Occipital lobe (tissue), 2 donors: ENCODE measurements around the gene KHSRP. TPM values are rescaled to one million over a fixed set of nuclear protein-coding genes. Genes with fewer than 3 reads are reported as not detected.

Experiments used
- DNase-seq: peaks from one replicate; lab custom pipeline; 2025; lab: John Stamatoyannopoulos, UW
- total RNA-seq: library from RNA; depleted of rRNA; stranded (reverse); fragments of >200 nt; gene quantifications from one replicate; pipeline ENCODE4 v1.2.3, GENCODE V29; 2014

The KHSRP gene
- total RNA-seq, 1 donor from 2014 or later = 73.6 TPM

DNA sequence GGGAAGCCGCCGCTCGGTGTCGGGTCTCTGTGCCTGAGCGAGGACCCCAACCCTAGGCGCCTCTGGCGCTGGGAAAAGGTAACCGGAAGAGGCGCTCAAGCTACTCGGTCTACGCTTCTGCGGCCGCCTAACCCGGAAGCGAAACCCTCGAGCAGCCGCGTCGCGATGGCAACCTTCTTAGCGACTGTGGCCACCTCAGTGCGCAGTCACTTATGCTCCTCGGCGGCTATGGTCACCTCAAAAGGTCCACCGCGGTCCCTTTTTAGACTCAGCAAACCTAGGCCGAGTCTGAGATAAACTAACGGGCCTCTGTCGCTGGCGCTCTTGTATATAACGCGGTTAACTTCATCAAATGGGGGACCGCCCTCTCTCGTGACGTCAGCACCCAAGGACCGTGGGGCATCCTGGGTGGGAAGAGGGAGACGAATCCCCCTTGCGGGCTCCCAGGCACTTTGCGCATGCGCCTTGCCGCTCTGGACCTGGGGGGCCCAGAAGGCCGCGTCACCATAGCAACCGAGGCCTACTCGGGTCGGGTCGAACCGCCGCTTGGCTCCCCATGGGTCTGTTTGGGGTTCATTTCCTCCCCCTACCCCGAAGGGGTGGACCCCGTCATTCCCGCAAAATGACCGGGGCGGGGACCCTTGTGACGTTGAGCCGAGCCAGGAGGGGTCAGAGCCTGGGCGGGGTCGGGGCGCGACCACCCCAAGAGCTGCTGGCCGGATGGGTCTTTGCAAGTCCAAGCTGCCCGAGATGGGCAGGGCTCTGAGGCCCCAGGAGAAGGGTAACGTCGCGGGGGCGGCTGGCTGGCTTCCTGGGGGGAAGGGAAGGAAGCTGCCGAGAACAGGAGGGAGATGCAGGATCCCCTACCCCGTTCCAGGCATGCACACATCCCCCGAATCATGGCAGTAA lies 31.3 kb downstream of the KHSRP start, which contains the start of gene GTF2F1:
GTF2F1 (minus strand) TSS at position 91 of the 909 bp plus-strand sequence. CDS start 169 bp downstream, outside the sequence.
- peak; percentile 87 for DNase-seq

DNA sequence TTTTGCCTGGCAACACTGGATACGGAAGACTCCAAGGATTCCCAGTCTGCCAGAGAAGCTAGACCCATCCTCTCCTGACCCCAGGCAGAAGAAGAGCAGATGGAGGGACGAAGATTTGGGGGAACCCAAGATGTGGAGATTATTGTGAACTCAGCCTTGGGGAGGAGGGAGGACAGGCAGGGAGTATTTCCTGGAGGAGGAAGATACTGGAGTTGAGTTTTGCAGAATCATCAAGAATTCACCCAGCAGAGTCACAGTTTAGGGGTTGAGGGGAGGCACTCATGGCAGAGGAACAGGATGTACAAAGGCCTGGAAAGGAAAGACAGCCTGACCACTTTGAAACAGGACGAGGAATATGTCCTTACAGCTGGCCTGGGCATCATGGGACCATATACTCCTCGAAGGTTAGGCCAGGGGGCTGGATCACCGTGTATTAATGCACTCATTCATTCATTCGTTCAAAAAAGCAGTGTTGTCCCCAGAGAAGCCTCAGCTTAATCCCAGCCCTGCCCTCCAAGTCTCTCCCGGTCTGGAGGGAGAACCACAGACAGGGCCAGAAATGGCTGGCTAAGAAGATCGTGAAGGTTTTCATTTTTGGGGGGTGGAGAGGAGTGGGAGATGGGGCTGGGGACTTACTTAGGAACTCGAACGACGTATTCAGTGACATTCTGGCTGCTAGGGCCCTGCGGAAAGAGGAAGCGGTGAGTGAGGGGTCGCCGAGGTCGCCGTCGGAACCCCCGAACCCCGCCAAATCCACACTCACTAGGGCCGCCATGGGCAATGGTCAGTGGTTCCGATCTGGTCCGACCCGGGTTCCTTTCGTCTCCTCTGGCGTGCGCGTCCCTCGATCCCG lies 32.2 kb downstream of the KHSRP start:
- no peak for DNase-seq

DNA sequence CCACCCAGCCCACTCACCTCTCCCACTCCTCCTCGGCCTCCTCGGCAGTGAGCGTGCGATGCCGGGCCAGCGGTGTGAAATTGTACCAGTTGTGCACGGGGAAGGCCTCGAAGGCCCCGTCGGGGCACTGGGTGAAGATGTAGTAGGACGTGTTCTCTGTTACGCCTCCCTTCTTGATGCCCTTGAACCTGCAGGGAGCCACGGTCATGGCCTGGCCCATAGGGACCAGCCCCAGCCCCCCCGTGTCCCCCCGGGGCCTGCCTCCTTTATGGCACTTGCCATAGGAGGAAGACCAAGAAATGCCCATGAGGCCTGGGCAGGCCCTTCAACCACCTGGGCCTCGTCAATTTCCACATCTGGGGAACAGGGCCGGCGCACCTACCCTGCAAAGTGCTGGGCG lies 37.2 kb downstream of the KHSRP start:
- no peak for DNase-seq

GRCh38 chr19:6384381-6384780 lies 40.2 kb downstream of the KHSRP start:
- DNase-seq = no peak

DNA sequence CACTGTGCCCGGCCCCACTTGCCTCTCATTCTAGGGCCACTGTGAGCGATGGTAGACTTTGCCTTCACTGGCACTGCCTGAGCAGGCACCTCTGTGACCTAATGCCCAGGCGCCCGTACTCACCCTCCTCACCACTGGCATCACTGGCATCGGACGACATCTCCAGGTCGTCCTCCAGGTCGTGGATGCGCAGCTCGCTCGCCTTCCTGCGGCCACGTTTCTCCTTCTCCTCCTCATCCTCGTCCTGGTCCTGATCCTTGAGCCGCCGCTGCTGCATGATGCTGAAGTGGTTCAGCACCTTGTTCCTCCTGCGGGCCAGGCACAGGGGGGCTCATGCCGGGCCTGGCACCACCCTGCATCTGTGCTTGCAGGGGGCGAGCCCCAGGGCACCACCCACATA lies 41.4 kb downstream of the KHSRP start:
- no peak for DNase-seq

DNA sequence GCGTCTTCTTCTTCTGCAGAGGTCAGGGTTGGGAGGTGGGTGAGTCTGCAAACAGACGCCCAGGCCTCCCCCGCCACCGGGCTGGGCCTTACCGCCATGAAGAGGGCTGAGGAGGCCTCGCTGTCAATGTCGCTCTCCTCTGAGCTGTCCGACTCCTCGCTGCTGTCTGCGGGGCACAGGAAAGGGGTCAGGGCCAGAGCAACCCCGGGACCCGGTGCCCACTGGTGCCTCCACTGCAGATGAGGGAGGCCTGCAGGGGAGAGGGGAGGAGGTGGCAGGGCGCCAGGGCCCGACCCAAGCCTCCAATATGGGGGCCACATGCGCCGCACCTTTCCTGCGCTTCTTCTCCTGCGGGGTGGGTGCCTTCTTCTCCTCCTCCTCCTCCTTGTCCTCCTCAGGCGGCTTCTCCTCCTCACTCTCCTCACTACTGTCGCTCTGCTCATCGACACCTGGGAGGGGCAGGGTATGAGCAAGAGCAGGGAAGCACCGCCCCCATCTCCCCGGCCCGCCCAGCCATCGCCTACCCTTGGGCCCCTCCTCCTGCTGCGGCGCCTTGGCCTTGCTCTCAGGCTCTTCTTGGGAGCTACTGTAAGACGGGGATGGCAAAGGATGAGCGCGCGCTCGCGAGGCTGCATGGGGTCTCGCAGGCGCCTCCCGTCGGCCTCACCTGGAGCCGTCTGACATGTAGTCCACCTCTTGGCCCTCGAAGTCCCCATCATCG lies 43.4 kb downstream of the KHSRP start:
- DNase-seq = no peak

GRCh38 chr19:6379744-6380143 lies 44.9 kb downstream of the KHSRP start:
- DNase-seq = no peak

DNA sequence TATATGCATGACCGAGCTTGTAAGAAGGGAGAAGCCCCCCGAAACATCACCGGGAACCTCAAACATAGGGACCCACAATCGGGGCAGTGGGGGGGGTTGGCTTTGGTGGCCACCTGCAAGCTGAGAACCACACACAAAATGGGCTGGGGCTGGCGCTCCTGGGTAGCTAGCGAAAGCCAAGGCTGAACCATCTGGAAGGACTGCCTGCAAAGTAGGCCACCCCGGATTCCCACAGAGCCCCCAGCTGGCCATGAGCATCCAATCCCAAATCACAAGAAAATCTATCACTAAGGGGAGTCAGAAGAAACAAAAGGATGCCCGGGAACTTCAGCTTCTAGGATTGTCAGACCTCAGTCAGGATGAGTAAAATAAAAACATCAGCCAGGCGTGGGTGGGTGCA lies 46.1 kb downstream of the KHSRP start:
- no peak for DNase-seq

DNA sequence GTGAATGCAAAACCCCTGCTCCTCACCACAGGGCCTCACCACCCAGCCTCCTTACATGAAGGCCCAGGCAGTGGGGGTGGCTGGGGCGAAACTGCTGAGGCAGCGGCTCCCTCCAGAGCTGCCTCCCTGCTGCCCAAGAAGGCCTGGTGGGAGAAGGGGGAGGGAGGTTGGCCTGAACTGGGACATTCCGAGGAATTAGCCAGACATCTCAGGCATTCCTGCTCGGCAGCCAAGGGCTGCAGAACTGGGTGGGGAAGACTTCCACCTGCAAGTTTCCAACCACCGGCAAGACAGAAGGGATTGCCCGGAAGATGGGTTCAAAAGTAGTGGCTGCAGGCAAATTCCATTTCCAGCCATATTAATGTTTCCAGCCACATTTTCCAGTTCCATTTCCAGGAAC lies 46.6 kb downstream of the KHSRP start:
- DNase-seq = no peak

DNA sequence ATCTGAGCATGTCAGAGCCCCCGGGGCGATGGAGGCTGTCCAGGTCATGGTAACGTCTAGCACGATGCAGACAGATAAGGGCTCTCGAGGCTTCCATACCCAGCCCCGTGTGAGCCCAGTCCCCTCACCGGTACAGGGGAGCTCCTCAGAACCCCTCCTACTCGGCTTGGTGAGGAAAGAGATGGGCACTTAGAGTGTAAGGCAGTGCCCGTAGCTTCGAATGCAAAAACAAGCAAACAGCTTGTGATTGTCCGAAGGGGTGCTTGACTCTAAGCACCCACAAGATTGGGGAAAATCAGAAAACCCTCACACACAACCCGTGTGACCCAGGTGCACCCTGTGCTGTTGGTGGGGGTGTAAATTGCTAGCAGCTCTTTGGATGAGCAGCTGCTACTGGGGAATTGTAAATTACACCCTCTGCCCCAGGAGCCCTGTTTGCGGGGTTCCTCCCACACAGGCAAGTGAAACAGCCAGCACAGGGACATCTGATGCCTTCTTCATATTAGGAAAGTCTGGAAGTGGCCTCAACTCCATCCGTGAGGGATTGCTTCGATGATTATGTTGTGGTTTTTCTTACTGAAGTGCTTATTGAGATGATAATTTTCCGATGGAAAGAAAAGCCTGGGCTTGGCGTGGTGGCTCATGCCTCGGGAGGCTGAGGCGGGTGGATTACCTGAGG lies 48.0 kb downstream of the KHSRP start:
- no peak for DNase-seq

- DNase-seq = no peak
These were observed 49.1 kb downstream of the KHSRP start, which contains the start of gene PSPN for GRCh38 chr19:6375411-6376010. TSS of gene PSPN (minus strand) at chr19:6375933. CDS start at chr19:6375849, 84 bp downstream.

DNA sequence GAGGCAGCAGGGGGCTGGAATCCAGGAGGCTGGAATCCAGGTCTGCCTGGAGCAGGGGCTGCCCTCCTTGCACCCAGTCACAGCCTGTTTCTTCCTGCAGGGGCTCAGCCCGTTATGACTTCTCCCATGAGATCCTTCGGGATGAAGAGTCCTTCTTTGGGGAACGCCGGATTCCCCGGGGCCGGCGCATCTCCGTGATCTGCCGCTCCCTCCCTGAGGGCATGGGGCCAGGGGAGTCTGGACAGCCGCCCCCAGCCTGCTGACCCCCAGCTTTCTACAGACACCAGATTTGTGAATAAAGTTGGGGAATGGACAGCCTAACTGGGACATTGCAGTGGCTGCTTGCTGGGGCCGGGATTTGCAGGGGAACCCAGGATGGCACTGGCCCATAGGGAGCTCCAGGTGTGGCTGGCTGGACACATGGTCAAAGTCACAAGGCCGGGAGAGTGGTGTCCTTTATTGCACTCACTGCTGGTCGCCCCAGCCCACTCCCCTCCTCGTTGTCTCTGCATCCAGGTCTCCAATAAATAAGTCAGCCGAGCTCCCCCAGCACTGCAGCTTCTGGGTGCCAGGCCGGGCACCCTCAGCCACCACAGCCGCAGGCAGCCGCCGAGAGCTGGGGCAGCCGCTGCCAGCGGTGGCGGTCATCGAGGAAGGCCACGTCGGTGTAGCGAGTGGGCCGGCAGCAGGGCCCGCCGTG lies 49.8 kb downstream of the KHSRP start:
- no peak for DNase-seq

- DNase-seq = no peak
These were observed 50.4 kb downstream of the KHSRP start for GRCh38 chr19:6374161-6374709.

- no peak for DNase-seq
These were observed 50.9 kb downstream of the KHSRP start for GRCh38 chr19:6373813-6374108.

- DNase-seq = peak; percentile 98
These were observed 51.4 kb downstream of the KHSRP start for GRCh38 chr19:6373096-6373812.

- DNase-seq = peak; percentile 98
These were observed 52.0 kb downstream of the KHSRP start, which contains the start of gene ALKBH7 for GRCh38 chr19:6372594-6373095. TSS of gene ALKBH7 (plus strand) at chr19:6372794. CDS start at chr19:6372821, 27 bp downstream.

GRCh38 chr19:6364353-6364752 lies 60.3 kb downstream of the KHSRP start:
- no peak for DNase-seq
